IMR-90 (cell line): ENCODE results near the gene BCL11B.

Experiments
- POLR2A ChIP-seq: IDR thresholded peaks from 2 replicates; pipeline ENCODE4 v1.6.1; 2012; ENCODE audit warnings: mild to moderate bottlenecking, low read depth, low read length
- TF ChIP-seq, protein P1 (sequence below): conservative IDR thresholded peaks from 2 replicates; pipeline ENCODE4 v1.5.1; 2012; ENCODE audit warnings: mild to moderate bottlenecking, low read depth, low read length, improper control_type of control experiment

DNA sequence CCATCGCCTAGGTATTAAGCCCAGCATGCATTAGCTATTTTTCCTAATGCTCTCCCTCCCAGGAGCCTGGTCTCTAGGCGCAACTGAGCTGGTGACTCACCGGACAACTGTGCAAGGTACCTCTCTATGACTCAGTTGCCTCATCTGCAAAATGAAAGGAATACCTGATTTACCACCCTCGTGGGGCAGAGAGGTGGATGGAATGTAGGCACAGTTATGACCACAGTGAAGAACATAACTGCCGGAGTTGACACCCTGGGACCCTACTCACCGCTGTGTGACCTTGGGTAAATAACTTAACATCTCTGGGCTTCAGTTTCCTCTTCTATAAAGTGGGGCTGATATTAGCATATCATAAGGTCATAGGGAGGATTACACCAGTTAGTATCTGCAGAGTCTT, 22.6 kb downstream of the BCL11B start:
- TF ChIP-seq, protein P1, sequence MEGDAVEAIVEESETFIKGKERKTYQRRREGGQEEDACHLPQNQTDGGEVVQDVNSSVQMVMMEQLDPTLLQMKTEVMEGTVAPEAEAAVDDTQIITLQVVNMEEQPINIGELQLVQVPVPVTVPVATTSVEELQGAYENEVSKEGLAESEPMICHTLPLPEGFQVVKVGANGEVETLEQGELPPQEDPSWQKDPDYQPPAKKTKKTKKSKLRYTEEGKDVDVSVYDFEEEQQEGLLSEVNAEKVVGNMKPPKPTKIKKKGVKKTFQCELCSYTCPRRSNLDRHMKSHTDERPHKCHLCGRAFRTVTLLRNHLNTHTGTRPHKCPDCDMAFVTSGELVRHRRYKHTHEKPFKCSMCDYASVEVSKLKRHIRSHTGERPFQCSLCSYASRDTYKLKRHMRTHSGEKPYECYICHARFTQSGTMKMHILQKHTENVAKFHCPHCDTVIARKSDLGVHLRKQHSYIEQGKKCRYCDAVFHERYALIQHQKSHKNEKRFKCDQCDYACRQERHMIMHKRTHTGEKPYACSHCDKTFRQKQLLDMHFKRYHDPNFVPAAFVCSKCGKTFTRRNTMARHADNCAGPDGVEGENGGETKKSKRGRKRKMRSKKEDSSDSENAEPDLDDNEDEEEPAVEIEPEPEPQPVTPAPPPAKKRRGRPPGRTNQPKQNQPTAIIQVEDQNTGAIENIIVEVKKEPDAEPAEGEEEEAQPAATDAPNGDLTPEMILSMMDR, result no peak
- no peak for TF ChIP-seq POLR2A
